Ishikawa (cell line): ENCODE data around the gene CBLB.

Experiments
- CEBPB ChIP-seq: IDR thresholded peaks from 2 replicates; pipeline ENCODE4 v1.6.1; 2012
- MAX ChIP-seq: IDR thresholded peaks from 2 replicates; pipeline ENCODE4 v1.6.1; 2012
- RAD21 ChIP-seq: IDR thresholded peaks from 2 replicates; pipeline ENCODE4 v1.6.1; 2012; ENCODE audit warnings: low read depth
- TAF1 ChIP-seq: IDR thresholded peaks from 2 replicates; pipeline ENCODE4 v1.6.1; 2012; ENCODE audit warnings: low read depth, mild to moderate bottlenecking
- USF1 ChIP-seq: IDR thresholded peaks from 2 replicates; pipeline ENCODE4 v1.6.1; 2012

- no peak for TF ChIP-seq TAF1
- no peak for TF ChIP-seq USF1
- TF ChIP-seq MAX, result no peak
- no peak for TF ChIP-seq CEBPB
- no peak for TF ChIP-seq RAD21
Observed at GRCh38 chr3:105860641-105861040, 8.2 kb downstream of the CBLB start.
